Activated T-helper 9 cell treated with anti-CD3 and anti-CD28 coated beads, Interleukin-2, amount 50 U/mL, for 16 hours (primary cell): ENCODE results near the gene RAB42.
"Not testable (repeated sequence)": the region's sequence is repeated elsewhere in the genome, so short reads cannot be mapped to it uniquely, and the experiment has no call there.

ENCODE experiments used
- DNase-seq: peaks from one replicate; pipeline ENCODE4 v3.0.0-alpha.2; 2020; ENCODE audit warnings: low read depth

Gene RAB42

GRCh38 chr1:28591708-28592320, at the start of gene RAB42:
Gene RAB42, plus strand, starts transcription at chr1:28592265. Its CDS starts 247 bp downstream, at chr1:28592512.
- DNase-seq = no peak

- no peak for DNase-seq
Observed at GRCh38 chr1:28545246-28545628, 46.8 kb upstream of the RAB42 start.

GRCh38 chr1:28548318-28548717, 43.7 kb upstream of the RAB42 start:
- DNase-seq = no peak

- no peak for DNase-seq
Observed at GRCh38 chr1:28551381-28551780, 40.7 kb upstream of the RAB42 start.

- DNase-seq = peak; percentile 96
Observed at GRCh38 chr1:28552758-28553663, 39.1 kb upstream of the RAB42 start, which contains the start of gene TRNAU1AP. Gene TRNAU1AP, plus strand, starts transcription at chr1:28553085. Its CDS starts 26 bp downstream, at chr1:28553111.

GRCh38 chr1:28560886-28561285, 31.2 kb upstream of the RAB42 start:
- DNase-seq = no peak

GRCh38 chr1:28564310-28564709, 27.8 kb upstream of the RAB42 start:
- DNase-seq = no peak

- DNase-seq = no peak
Observed at GRCh38 chr1:28565040-28565439, 27.0 kb upstream of the RAB42 start.

- DNase-seq = no peak
Observed at GRCh38 chr1:28565726-28566125, 26.3 kb upstream of the RAB42 start.

- no peak for DNase-seq
Observed at GRCh38 chr1:28566931-28567330, 25.1 kb upstream of the RAB42 start.

GRCh38 chr1:28571911-28572310, 20.2 kb upstream of the RAB42 start:
- no peak for DNase-seq

- DNase-seq = not testable (repeated sequence)
Observed at GRCh38 chr1:28572891-28573290, 19.2 kb upstream of the RAB42 start.

GRCh38 chr1:28573564-28573963, 18.5 kb upstream of the RAB42 start:
- no peak for DNase-seq

- no peak for DNase-seq
Observed at GRCh38 chr1:28577052-28577678, 14.9 kb upstream of the RAB42 start.

- DNase-seq = no peak
Observed at GRCh38 chr1:28577738-28578536, 14.1 kb upstream of the RAB42 start.

GRCh38 chr1:28578696-28579218, 13.3 kb upstream of the RAB42 start:
- no peak for DNase-seq

- no peak for DNase-seq
Observed at GRCh38 chr1:28579401-28579800, 12.7 kb upstream of the RAB42 start.

GRCh38 chr1:28580722-28581530, 11.1 kb upstream of the RAB42 start:
- DNase-seq = peak; percentile 41

- peak; percentile 92 for DNase-seq
Observed at GRCh38 chr1:28581531-28582247, 10.4 kb upstream of the RAB42 start.

GRCh38 chr1:28582248-28582615, 9.8 kb upstream of the RAB42 start:
- no peak for DNase-seq
